ENCODE measurements around the gene SETSIP. TPM values are rescaled to one million over a fixed set of nuclear protein-coding genes. Genes with fewer than 3 reads are reported as not detected.
A peak's percentile ranks its signal among the peaks of the same experiment; 100 is the strongest.

Gene SETSIP
- total RNA-seq, 1 donor from 2014 or later: not detected

- no peaks in the 10 kb centered on the region for H3K27me3 ChIP-seq
- Mint-ChIP-seq H3K27me3 (ENCODE audit: insufficient read depth, low read depth) (no peaks in the 10 kb centered on the region), H3K4me3 (no peak overlapping the region), H3K27ac (no peak overlapping the region), H3K36me3 (no peaks in the 10 kb centered on the region), H3K9me3 (no peaks in the 10 kb centered on the region), H3K4me1 (no peaks in the 10 kb centered on the region)
- TF ChIP-seq, protein P1, sequence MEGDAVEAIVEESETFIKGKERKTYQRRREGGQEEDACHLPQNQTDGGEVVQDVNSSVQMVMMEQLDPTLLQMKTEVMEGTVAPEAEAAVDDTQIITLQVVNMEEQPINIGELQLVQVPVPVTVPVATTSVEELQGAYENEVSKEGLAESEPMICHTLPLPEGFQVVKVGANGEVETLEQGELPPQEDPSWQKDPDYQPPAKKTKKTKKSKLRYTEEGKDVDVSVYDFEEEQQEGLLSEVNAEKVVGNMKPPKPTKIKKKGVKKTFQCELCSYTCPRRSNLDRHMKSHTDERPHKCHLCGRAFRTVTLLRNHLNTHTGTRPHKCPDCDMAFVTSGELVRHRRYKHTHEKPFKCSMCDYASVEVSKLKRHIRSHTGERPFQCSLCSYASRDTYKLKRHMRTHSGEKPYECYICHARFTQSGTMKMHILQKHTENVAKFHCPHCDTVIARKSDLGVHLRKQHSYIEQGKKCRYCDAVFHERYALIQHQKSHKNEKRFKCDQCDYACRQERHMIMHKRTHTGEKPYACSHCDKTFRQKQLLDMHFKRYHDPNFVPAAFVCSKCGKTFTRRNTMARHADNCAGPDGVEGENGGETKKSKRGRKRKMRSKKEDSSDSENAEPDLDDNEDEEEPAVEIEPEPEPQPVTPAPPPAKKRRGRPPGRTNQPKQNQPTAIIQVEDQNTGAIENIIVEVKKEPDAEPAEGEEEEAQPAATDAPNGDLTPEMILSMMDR (IDR thresholded peaks at IDR 0.05): no peak
- TF ChIP-seq EZH2phosphoT487 (IDR thresholded peaks at IDR 0.05) (no peak), EZH2 (IDR thresholded peaks at IDR 0.05) (no peak)
- H3K4me2 ChIP-seq: no peak overlapping the region
- no peak for DNase-seq (ENCODE audit: low spot score)
- no peaks in the 10 kb centered on the region for H3K79me2 ChIP-seq (ENCODE audit: low read depth)
- no peak overlapping the region for H2AFZ ChIP-seq (replicated peaks)
- H4K20me1 ChIP-seq (ENCODE audit: low read depth): no peaks in the 10 kb centered on the region
- H3K4me3 ChIP-seq: no peak overlapping the region
- H3K36me3 ChIP-seq: no peaks in the 10 kb centered on the region
- H3K27ac ChIP-seq: no peak overlapping the region
- no peak overlapping the region for H3K9ac ChIP-seq
- H3F3A ChIP-seq (ENCODE audit: low read depth): no peaks in the 10 kb centered on the region
- no peaks in the 10 kb centered on the region for H3K4me1 ChIP-seq
- H3K9me3 ChIP-seq (ENCODE audit: low read depth): no peaks in the 10 kb centered on the region
Observed at GRCh38 chr1:92070892-92071291, 4.3 kb downstream of the SETSIP start.

GRCh38 chr1:92066321-92066720, 8.9 kb downstream of the SETSIP start:
- H3K36me3 Mint-ChIP-seq: no peaks in the 10 kb centered on the region
- H2AFZ ChIP-seq (replicated peaks): no peak overlapping the region

DNA sequence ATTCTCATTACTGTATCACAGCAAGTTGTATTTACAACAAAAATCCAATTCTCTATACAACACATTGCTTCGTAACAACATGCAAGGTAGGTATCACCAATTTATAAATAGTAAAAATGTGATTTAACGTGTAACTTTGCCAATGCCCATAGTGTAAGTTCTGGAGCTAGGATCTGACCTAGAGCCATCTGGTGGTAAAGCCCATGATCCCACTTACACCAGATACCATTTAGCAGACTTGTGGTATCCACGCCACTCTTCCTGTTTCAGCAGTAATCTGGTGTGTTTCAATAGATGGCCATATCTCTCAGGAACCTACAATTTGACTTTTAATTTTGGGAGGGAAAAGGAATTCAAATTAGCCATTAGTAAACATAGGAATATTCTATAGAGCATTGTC, 10.2 kb downstream of the SETSIP start:
- Histone ChIP-seq H3K27me3 (no peaks in the 10 kb centered on the region), H3K79me2 (ENCODE audit: low read depth) (no peaks in the 10 kb centered on the region), H2AFZ (replicated peaks) (peak overlapping the region; percentile 24), H3K4me3 (no peak overlapping the region), H3K9me3 (ENCODE audit: low read depth) (no peaks in the 10 kb centered on the region), H4K20me1 (ENCODE audit: low read depth) (no peaks in the 10 kb centered on the region), H3K4me1 (no peaks in the 10 kb centered on the region), H3K27ac (no peak overlapping the region), H3K4me2 (no peak overlapping the region), H3K36me3 (no peaks in the 10 kb centered on the region), H3F3A (ENCODE audit: low read depth) (no peaks in the 10 kb centered on the region), H3K9ac (no peak overlapping the region)
- Mint-ChIP-seq H3K4me3 (no peak overlapping the region), H3K9me3 (no peaks in the 10 kb centered on the region), H3K27me3 (ENCODE audit: insufficient read depth, low read depth) (no peaks in the 10 kb centered on the region), H3K36me3 (no peaks in the 10 kb centered on the region), H3K4me1 (no peaks in the 10 kb centered on the region), H3K27ac (no peak overlapping the region)
- DNase-seq (ENCODE audit: low spot score): no peak
- TF ChIP-seq, protein P1 (IDR thresholded peaks at IDR 0.05): peak; percentile 13
- TF ChIP-seq EZH2phosphoT487 (IDR thresholded peaks at IDR 0.05) (no peak), EZH2 (IDR thresholded peaks at IDR 0.05) (no peak)

More at GRCh38 chr1:92066321-92066720, 8.9 kb downstream of the SETSIP start:
- no peaks in the 10 kb centered on the region for H3K4me1 Mint-ChIP-seq
- no peak for TF ChIP-seq EZH2 (IDR thresholded peaks at IDR 0.05)
- TF ChIP-seq EZH2phosphoT487 (IDR thresholded peaks at IDR 0.05): no peak
- TF ChIP-seq, protein P1 (IDR thresholded peaks at IDR 0.05): no peak
- H3K36me3 ChIP-seq: no peaks in the 10 kb centered on the region
- H3K9me3 Mint-ChIP-seq: no peaks in the 10 kb centered on the region
- no peaks in the 10 kb centered on the region for H4K20me1 ChIP-seq (ENCODE audit: low read depth)
- H3K27me3 Mint-ChIP-seq (ENCODE audit: insufficient read depth, low read depth): no peaks in the 10 kb centered on the region
- no peak for DNase-seq (ENCODE audit: low spot score)
- H3F3A ChIP-seq (ENCODE audit: low read depth): no peaks in the 10 kb centered on the region
- no peaks in the 10 kb centered on the region for H3K4me1 ChIP-seq
- no peak overlapping the region for H3K9ac ChIP-seq
- no peak overlapping the region for H3K27ac Mint-ChIP-seq
- H3K4me2 ChIP-seq: no peak overlapping the region
- no peaks in the 10 kb centered on the region for H3K79me2 ChIP-seq (ENCODE audit: low read depth)
- no peak overlapping the region for H3K4me3 ChIP-seq
- H3K27ac ChIP-seq: no peak overlapping the region
- no peaks in the 10 kb centered on the region for H3K27me3 ChIP-seq
- no peak overlapping the region for H3K4me3 Mint-ChIP-seq
- no peaks in the 10 kb centered on the region for H3K9me3 ChIP-seq (ENCODE audit: low read depth)
